HEK293 (cell line): ENCODE data around the gene PSMD5.

Source experiments
- CTCF ChIA-PET: fragments of 350-600 bp; formaldehyde crosslinking; extraction: SDS; loops from one replicate; lab custom pipeline; 2021; ENCODE audit warnings: antibody characterized with exemption; lab: Yijun Ruan, JAX
- POLR2A ChIA-PET: fragments of 300-600 bp; formaldehyde crosslinking; extraction: SDS; loops from one replicate; lab custom pipeline; 2020; ENCODE audit warnings: antibody characterized with exemption, inconsistent platforms; lab: Yijun Ruan, JAX
- H3K27ac ChIP-seq: fragments of 200-500 bp; sonication (Bioruptor generic); 2 replicates; pipeline ENCODE4 v1.5.1; 2014; ENCODE audit warnings: low read depth, low read length, control low read depth, inconsistent platforms; ENCODE audit errors: extremely low read depth
- H3K36me3 ChIP-seq, 2 experiments: fragments of 200-500 bp in 1 of 2; sonication (Bioruptor generic) in 1 of 2; 1 replicate in 1 of 2; 2 replicates in 1 of 2; pipeline ENCODE4 v1.5.1; 2014 to 2017; ENCODE audit warnings: inconsistent platforms in 2 of 2, low read length in 2 of 2; ENCODE audit not compliant: control insufficient read depth in 2 of 2, insufficient read depth in 1 of 2
- H3K4me1 ChIP-seq: fragments of 200-500 bp; sonication (Bioruptor generic); 2 replicates; pipeline ENCODE4 v1.5.1; 2014; ENCODE audit warnings: mild to moderate bottlenecking, low read length, inconsistent platforms; ENCODE audit not compliant: control insufficient read depth, insufficient read depth
- H3K4me3 ChIP-seq: 2 replicates; pipeline ENCODE4 v1.5.1; 2011; ENCODE audit warnings: low read depth, mild to moderate bottlenecking, control low read depth, low read length, moderate library complexity
- H3K9me3 ChIP-seq: fragments of 200-500 bp; sonication (Bioruptor generic); 2 replicates; pipeline ENCODE4 v1.5.1; 2014; ENCODE audit warnings: low read depth, low read length, inconsistent platforms; ENCODE audit not compliant: control insufficient read depth, insufficient read depth
- KLF1 ChIP-seq: fragments of 450-650 bp; formaldehyde crosslinking; IDR thresholded peaks from 2 replicates; pipeline ENCODE4 v1.5.1; 2016; ENCODE audit warnings: missing biosample characterization, missing genetic modification characterization
- MYNN ChIP-seq: fragments of 450-650 bp; formaldehyde crosslinking; IDR thresholded peaks from 2 replicates; pipeline ENCODE4 v1.5.1; 2016; ENCODE audit warnings: missing biosample characterization, missing genetic modification characterization, borderline replicate concordance
- SCRT1 ChIP-seq: fragments of 450-650 bp; formaldehyde crosslinking; IDR thresholded peaks from 2 replicates; pipeline ENCODE4 v1.5.1; 2016; ENCODE audit warnings: missing biosample characterization, missing genetic modification characterization, borderline replicate concordance
- SCRT2 ChIP-seq: fragments of 450-650 bp; formaldehyde crosslinking; IDR thresholded peaks from 2 replicates; pipeline ENCODE4 v1.5.1; 2016; ENCODE audit warnings: missing biosample characterization, missing genetic modification characterization
- YY1 ChIP-seq: fragments of 450-650 bp; formaldehyde crosslinking; IDR thresholded peaks from 2 replicates; pipeline ENCODE4 v1.5.1; 2018; ENCODE audit warnings: missing biosample characterization, missing genetic modification characterization
- ZBTB21 ChIP-seq: fragments of 450-650 bp; formaldehyde crosslinking; IDR thresholded peaks from 2 replicates; pipeline ENCODE4 v1.5.1; 2017; ENCODE audit warnings: missing biosample characterization, missing genetic modification characterization
- ZFP69B ChIP-seq: fragments of 450-650 bp; formaldehyde crosslinking; IDR thresholded peaks from 2 replicates; pipeline ENCODE4 v1.5.1; 2016; ENCODE audit warnings: missing biosample characterization, missing genetic modification characterization
- ZNF202 ChIP-seq: fragments of 450-650 bp; formaldehyde crosslinking; IDR thresholded peaks from 2 replicates; pipeline ENCODE4 v1.5.1; 2016; ENCODE audit warnings: missing biosample characterization, missing genetic modification characterization, borderline replicate concordance
- ZNF214 ChIP-seq: fragments of 450-650 bp; formaldehyde crosslinking; IDR thresholded peaks from 2 replicates; pipeline ENCODE4 v1.5.1; 2017; ENCODE audit warnings: missing biosample characterization, mild to moderate bottlenecking, missing genetic modification characterization, borderline replicate concordance
- ZNF292 ChIP-seq: fragments of 450-650 bp; formaldehyde crosslinking; IDR thresholded peaks from 2 replicates; pipeline ENCODE4 v1.5.1; 2016; ENCODE audit warnings: low read depth, missing biosample characterization, missing genetic modification characterization, borderline replicate concordance
- ZNF302 ChIP-seq: fragments of 450-650 bp; formaldehyde crosslinking; IDR thresholded peaks from 2 replicates; pipeline ENCODE4 v1.5.1; 2016; ENCODE audit warnings: missing biosample characterization, missing genetic modification characterization, low read depth
- ZNF366 ChIP-seq: fragments of 450-650 bp; formaldehyde crosslinking; conservative IDR thresholded peaks from 2 replicates; pipeline ENCODE4 v1.5.1; 2016; ENCODE audit warnings: missing biosample characterization, missing genetic modification characterization
- ZNF391 ChIP-seq: fragments of 450-650 bp; formaldehyde crosslinking; IDR thresholded peaks from 2 replicates; pipeline ENCODE4 v1.5.1; 2016; ENCODE audit warnings: low read depth, missing biosample characterization, missing genetic modification characterization, borderline replicate concordance
- ZNF518A ChIP-seq: fragments of 450-650 bp; formaldehyde crosslinking; conservative IDR thresholded peaks from 2 replicates; pipeline ENCODE4 v1.5.1; 2016; ENCODE audit warnings: low read depth, missing biosample characterization, missing genetic modification characterization
- ZNF571 ChIP-seq: fragments of 450-650 bp; formaldehyde crosslinking; IDR thresholded peaks from 2 replicates; pipeline ENCODE4 v1.5.0; 2017; ENCODE audit warnings: missing biosample characterization, missing genetic modification characterization
- ZNF707 ChIP-seq: fragments of 450-650 bp; formaldehyde crosslinking; IDR thresholded peaks from 2 replicates; pipeline ENCODE4 v1.5.1; 2016; ENCODE audit warnings: missing biosample characterization, missing genetic modification characterization
- TF ChIP-seq, protein P1 (sequence below): fragments of 450-650 bp; formaldehyde crosslinking; IDR thresholded peaks from 2 replicates; pipeline ENCODE4 v1.5.1; 2016; ENCODE audit warnings: missing biosample characterization, missing genetic modification characterization
- TF ChIP-seq, protein P2 (sequence below): fragments of 450-650 bp; formaldehyde crosslinking; IDR thresholded peaks from 2 replicates; pipeline ENCODE4 v1.5.1; 2017; ENCODE audit warnings: missing biosample characterization, missing genetic modification characterization
- TF ChIP-seq, protein P3 (sequence below): fragments of 450-650 bp; formaldehyde crosslinking; IDR thresholded peaks from 2 replicates; pipeline ENCODE4; 2016; ENCODE audit warnings: missing biosample characterization, missing genetic modification characterization

PSMD5 gene

DNA sequence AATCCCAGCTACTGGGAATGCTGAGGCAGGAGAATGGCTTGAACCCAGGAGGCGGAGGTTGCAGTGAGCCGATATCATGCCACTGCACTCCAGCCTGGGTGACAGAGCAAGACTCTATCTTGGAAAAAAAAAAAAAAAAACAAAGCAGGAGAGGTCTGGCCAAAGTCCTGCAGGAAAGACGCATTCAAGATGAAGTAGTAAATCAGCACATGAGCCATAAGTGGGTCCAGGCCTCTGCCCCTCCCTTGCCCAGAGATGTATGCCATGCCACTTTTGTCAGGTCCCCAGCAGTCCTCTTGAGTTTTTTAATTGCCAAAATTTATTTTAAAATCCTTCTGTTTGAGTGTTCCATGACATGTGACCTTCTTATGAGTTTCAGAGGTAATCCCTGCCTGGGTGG, 42.7 kb upstream of the PSMD5 start:
- no peaks in the 10 kb centered on the region for H3K9me3 ChIP-seq
- H3K4me1 ChIP-seq = no peaks in the 10 kb centered on the region
- POLR2A ChIA-PET = interaction anchor here (0.8 to 1.0 kb wide), 2 partner anchors 19 to 154 kb away, joined by 3 to 4 read pairs; no protein-coding TSS in a partner anchor
- no peaks in the 10 kb centered on the region for H3K36me3 ChIP-seq
- no peak overlapping the region for H3K4me3 ChIP-seq
- TF ChIP-seq ZNF707 (tag by site-specific recombination) (no peak), SCRT1 (no peak), ZNF214 (tag by site-specific recombination) (no peak), ZNF202 (tag by site-specific recombination) (no peak), YY1 (no peak), ZNF302 (tag by site-specific recombination) (no peak)
- TF ChIP-seq, protein P1, sequence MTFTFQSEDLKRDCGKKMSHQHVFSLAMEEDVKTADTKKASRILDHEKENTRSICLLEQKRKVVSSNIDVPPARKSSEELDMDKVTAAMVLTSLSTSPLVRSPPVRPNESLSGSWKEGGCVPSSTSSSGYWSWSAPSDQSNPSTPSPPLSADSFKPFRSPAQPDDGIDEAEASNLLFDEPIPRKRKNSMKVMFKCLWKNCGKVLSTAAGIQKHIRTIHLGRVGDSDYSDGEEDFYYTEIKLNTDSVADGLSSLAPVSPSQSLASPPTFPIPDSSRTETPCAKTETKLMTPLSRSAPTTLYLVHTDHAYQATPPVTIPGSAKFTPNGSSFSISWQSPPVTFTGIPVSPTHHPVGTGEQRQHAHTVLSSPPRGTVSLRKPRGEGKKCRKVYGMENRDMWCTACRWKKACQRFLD (tag by site-specific recombination) = no peak
- TF ChIP-seq, all 188 proteins: peak for 0
- CTCF ChIA-PET = interaction anchor here (0.5 to 2.3 kb wide), 3 partner anchors 51 to 262 kb away, joined by 3 to 5 read pairs (median 3); no protein-coding TSS in a partner anchor
- no peak overlapping the region for H3K27ac ChIP-seq

GRCh38 chr9:120883608-120883996, 40.9 kb upstream of the PSMD5 start:
- Histone ChIP-seq H3K36me3 (no peaks in the 10 kb centered on the region), H3K4me3 (no peak overlapping the region), H3K9me3 (no peaks in the 10 kb centered on the region), H3K4me1 (no peaks in the 10 kb centered on the region), H3K27ac (no peak overlapping the region)
- POLR2A ChIA-PET = interaction anchor here (0.7 to 1.4 kb wide), 3 partner anchors 90 to 318 kb away, joined by 4 to 10 read pairs (median 5); partner anchors contain the start of gene FBXW2
- no peak for TF ChIP-seq MYNN
- CTCF ChIA-PET = interaction anchor here (0.5 to 0.7 kb wide), 2 partner anchors 10 to 49 kb away, joined by 3 read pairs; no protein-coding TSS in a partner anchor

DNA sequence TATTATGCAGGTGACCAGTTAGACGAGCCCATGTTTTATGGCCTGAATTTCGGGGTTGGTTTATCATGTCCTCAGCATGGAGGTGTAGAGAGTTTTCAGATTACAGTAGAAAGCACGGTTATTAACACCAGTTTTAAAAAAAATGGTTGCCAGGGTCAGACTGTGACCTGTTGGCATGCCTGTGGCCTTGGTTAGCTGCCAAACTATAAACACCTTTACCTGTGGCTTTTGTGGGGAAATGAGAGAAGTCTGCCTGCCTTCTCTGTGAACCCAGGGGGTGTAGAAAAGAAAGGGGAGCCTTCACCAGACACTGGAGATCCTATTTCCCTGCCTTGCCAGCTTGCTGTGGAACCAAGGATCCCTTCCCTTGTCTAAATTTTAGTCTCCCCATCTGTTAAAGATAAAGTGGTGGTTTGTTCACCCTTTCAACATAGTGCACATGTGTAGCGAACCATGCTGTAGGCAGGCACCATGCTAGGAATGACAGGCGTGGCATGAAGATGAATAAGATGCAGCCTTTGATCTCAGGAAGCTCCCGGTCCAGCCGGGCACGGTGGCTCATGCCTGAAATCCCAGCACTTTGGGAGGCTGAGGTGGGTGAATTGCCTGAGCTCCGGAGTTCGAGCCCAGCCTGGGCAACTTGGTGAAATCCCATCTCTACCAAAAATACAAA, 40.3 kb upstream of the PSMD5 start:
- CTCF ChIA-PET = interaction anchor here (0.7 kb wide), 1 partner anchor 10 kb away, joined by 3 read pairs; no protein-coding TSS in a partner anchor
- POLR2A ChIA-PET = interaction anchor here (0.7 to 0.9 kb wide), 2 partner anchors 90 to 319 kb away, joined by 5 to 10 read pairs; partner anchors contain the start of gene FBXW2
- no peaks in the 10 kb centered on the region for H3K4me1 ChIP-seq
- H3K9me3 ChIP-seq = no peaks in the 10 kb centered on the region
- no peak overlapping the region for H3K27ac ChIP-seq
- TF ChIP-seq ZNF391 (tag by site-specific recombination) (no peak), SCRT2 (peak; percentile 25; the same call in 1 of the 2 replicates)
- H3K36me3 ChIP-seq = no peaks in the 10 kb centered on the region
- no peak overlapping the region for H3K4me3 ChIP-seq

DNA sequence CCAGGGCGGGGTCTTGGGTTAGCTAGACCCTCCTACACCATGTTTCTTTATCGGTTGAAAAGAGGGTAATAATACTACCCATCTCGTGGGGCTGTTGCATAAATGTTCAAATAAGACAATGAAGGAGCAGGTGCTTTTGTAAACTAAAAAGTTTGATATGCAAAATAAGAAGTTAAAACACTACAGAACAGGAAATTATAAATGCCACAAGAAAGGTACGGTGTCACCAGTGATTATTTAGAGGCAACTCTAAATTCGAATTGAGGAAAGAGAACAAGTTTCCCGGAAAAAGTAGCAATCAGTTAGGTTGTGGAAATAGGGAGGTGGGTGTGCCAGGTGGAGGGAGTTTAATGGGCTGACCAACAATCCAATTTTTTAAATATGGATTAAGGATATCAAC, 36.7 kb upstream of the PSMD5 start:
- H3K27ac ChIP-seq = no peak overlapping the region
- CTCF ChIA-PET = no interaction called here
- POLR2A ChIA-PET = no interaction called here
- no peaks in the 10 kb centered on the region for H3K9me3 ChIP-seq
- no peak overlapping the region for H3K4me3 ChIP-seq
- H3K4me1 ChIP-seq = no peaks in the 10 kb centered on the region
- peaks cover 0 to 5% of the 10 kb centered on the region in 2 experiments; a peak in 1 of 3 replicates for H3K36me3 ChIP-seq
- no peak for TF ChIP-seq ZNF366 (tag by site-specific recombination)
- TF ChIP-seq ZNF292 (tag by site-specific recombination) = no peak
- TF ChIP-seq ZFP69B (tag by site-specific recombination) = no peak
- TF ChIP-seq ZNF518A (tag by site-specific recombination) = no peak
- no peak for TF ChIP-seq ZNF571 (tag by site-specific recombination)
- TF ChIP-seq, protein P2, sequence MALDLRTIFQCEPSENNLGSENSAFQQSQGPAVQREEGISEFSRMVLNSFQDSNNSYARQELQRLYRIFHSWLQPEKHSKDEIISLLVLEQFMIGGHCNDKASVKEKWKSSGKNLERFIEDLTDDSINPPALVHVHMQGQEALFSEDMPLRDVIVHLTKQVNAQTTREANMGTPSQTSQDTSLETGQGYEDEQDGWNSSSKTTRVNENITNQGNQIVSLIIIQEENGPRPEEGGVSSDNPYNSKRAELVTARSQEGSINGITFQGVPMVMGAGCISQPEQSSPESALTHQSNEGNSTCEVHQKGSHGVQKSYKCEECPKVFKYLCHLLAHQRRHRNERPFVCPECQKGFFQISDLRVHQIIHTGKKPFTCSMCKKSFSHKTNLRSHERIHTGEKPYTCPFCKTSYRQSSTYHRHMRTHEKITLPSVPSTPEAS (tag by site-specific recombination) = no peak
- TF ChIP-seq, protein P3, sequence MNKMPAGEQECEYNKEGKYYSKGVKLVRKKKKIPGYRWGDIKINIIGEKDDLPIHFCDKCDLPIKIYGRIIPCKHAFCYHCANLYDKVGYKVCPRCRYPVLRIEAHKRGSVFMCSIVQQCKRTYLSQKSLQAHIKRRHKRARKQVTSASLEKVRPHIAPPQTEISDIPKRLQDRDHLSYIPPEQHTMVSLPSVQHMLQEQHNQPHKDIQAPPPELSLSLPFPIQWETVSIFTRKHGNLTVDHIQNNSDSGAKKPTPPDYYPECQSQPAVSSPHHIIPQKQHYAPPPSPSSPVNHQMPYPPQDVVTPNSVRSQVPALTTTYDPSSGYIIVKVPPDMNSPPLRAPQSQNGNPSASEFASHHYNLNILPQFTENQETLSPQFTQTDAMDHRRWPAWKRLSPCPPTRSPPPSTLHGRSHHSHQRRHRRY (tag by site-specific recombination) = no peak
- TF ChIP-seq KLF1 (tag by site-specific recombination) = no peak
- no peak for TF ChIP-seq ZBTB21
